ENCODE results near the gene EIF4EBP2. TPM values are rescaled to one million over a fixed set of nuclear protein-coding genes. Genes with fewer than 3 reads are reported as not detected.

The EIF4EBP2 gene
- total RNA-seq, 1 donor from 2014 or later: 75.3 TPM

- DNase-seq (ENCODE audit: low read depth): no peak
Measured at GRCh38 chr10:70459774-70460490, 56.0 kb downstream of the EIF4EBP2 start.

GRCh38 chr10:70461397-70462348 is 57.7 kb downstream of the EIF4EBP2 start:
- DNase-seq (ENCODE audit: low read depth): peak; percentile 67

GRCh38 chr10:70462349-70462984 is 58.5 kb downstream of the EIF4EBP2 start:
- peak; percentile 86 for DNase-seq (ENCODE audit: low read depth)

GRCh38 chr10:70465278-70465677 is 61.3 kb downstream of the EIF4EBP2 start:
- no peak for DNase-seq (ENCODE audit: low read depth)

GRCh38 chr10:70465832-70466231 is 61.9 kb downstream of the EIF4EBP2 start:
- DNase-seq (ENCODE audit: low read depth): no peak

DNA sequence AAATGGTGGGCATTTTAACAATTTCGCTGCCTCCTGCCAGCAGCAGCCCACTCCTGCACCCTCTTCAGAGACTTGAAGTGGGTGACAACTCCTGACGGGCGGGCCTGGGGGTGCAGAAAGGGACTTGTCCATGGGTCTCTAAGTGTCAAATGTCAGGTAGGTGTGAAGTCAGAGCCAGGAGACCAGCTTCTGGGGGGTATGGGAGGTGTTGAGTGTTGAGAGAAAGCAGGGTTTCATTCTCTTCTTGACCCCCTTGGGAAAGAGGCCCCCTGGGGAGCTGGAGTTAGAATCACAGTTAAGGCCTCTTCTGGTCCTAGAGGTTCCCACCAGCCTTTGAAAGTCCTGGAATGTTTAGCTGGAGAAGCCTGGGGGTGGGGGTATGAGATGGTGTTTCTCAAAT is 63.0 kb downstream of the EIF4EBP2 start:
- DNase-seq (ENCODE audit: low read depth): no peak

DNA sequence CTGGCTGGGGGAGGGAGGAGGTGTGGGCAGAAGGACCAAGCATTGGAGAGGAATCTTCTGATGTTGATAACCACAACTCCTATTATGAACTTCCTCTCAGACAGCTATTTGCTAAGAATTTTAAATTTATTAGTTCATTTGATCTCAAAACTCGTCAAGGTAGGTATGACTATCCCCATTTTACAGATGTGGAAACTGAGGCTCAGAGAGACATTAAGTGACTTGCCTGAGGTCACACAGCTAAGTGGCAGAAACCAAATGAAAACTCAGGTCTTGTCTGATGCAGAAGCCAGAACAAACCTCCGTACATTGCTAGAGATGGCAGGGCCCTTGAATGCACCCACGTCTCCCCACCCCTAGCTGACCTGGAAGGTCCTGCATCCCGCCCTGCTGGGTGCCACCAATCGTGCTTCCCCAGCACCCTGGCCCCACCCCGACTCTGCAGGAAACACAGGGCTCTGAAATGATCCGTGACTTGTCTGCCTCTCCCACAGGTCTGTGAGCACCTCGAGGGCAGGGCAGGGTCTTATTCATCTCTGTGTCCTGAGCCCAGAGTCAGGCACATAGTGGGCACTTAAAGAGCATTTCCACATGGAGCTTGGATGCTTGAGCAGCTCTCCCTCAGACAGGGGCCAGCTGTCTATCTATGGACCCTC is 69.0 kb downstream of the EIF4EBP2 start:
- no peak for DNase-seq (ENCODE audit: low read depth)

DNA sequence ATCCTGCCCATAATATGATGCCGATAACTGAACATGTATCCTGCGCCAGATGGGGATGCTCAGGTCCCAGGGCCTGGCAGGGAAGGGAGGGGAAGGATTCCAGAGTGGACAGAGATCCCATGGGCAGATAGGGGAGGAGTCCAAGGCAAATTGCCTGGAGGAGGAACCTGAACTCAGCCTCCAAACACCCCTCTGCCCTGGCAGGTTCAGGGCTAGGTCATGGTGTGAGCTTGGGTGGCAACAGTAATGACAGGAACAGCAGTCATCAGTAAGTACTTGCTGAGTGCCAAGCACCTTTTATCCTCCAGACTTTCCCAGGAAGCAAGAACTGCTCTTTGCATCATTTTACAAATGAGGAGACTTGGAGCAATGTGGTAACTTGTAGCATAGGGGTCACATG is 70.8 kb downstream of the EIF4EBP2 start:
- peak; percentile 32 for DNase-seq (ENCODE audit: low read depth)

- no peak for DNase-seq (ENCODE audit: low read depth)
Measured at GRCh38 chr10:70475661-70476060, 71.7 kb downstream of the EIF4EBP2 start.

- DNase-seq (ENCODE audit: low read depth): no peak
Measured at GRCh38 chr10:70476249-70477035, 72.5 kb downstream of the EIF4EBP2 start.

DNA sequence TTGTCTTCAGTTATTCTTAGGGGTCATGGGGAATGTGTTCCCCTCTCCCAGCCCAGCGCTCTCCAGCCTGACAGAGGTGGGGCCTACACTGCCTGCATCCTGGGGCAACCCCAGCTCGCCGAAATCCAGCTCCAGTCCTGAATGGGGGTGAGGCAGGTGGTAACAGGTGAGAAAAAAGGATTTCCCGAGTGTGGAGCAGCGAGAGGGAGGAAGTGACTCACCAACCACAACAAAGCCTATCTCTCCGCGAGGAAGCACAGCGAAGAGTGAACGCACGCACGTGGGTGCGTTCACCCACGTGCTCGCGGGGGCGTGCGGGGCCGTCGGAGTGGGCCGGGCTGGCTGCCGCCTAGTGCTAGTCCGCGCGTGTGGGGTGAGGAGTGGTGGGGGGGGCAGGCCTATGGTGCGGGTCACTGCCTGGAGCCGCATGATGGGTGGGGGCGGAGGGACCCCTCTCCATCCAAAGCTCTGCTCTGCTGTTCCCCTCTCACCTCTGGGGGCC is 73.8 kb downstream of the EIF4EBP2 start:
- no peak for DNase-seq (ENCODE audit: low read depth)

Other genes with a start within 250 kb of the EIF4EBP2 start
- gene SAR1A, start 233.6 kb upstream of the EIF4EBP2 start, total RNA-seq: 99.2 and 99.6 TPM in 2 replicates
- 149 and 152 TPM in 2 replicates for gene PPA1, start 170.7 kb upstream of the EIF4EBP2 start, total RNA-seq
- not detected in 2 replicates for gene NPFFR1, start 120.1 kb upstream of the EIF4EBP2 start, total RNA-seq
- gene LRRC20, start 21.5 kb upstream of the EIF4EBP2 start, total RNA-seq: 17.3 and 23.9 TPM in 2 replicates
- not detected in 2 replicates for gene NODAL, start 37.5 kb downstream of the EIF4EBP2 start, total RNA-seq
- gene PALD1, start 74.6 kb downstream of the EIF4EBP2 start, total RNA-seq: 0.21 and 0.31 TPM in 2 replicates
- gene PRF1, start 198.6 kb downstream of the EIF4EBP2 start, total RNA-seq: not detected in 2 replicates

Measured in myocyte (in vitro differentiated cells).